ENCODE measurements around the gene UTP14C. TPM values are rescaled to one million over a fixed set of nuclear protein-coding genes. Genes with fewer than 3 reads are reported as not detected.

The UTP14C gene
- total RNA-seq, 2 donors from 2014 or later: 19.1 to 26.1 TPM

GRCh38 chr13:51993713-51994112 is 30.8 kb upstream of the UTP14C start:
- no peak for TF ChIP-seq POLR2A (IDR thresholded peaks at IDR 0.05)
- TF ChIP-seq CTCF (IDR thresholded peaks at IDR 0.05): no peak
- no peak for TF ChIP-seq POLR2AphosphoS5 (IDR thresholded peaks at IDR 0.05)
- no peak for DNase-seq (ENCODE audit: low spot score)
- no peak overlapping the region for H3K27ac ChIP-seq
- no peaks in the 10 kb centered on the region for H3K27me3 ChIP-seq (replicated peaks; ENCODE audit: insufficient read depth)
- no peak overlapping the region for H3K4me3 ChIP-seq
- intact Hi-C loops (cut with DNase I): no loop called here
- 98% methylated on average over 2 of the region's 2 CpGs for WGBS
- H3K9me3 ChIP-seq: no peaks in the 10 kb centered on the region
- no peaks in the 10 kb centered on the region for H3K36me3 ChIP-seq
- peaks cover 7% of the 10 kb centered on the region for H3K4me1 ChIP-seq (replicated peaks)

GRCh38 chr13:51995677-51996551 is 28.6 kb upstream of the UTP14C start:
- WGBS: 17% methylated on average over 9 of the region's 9 CpGs
- no peaks in the 10 kb centered on the region for H3K27me3 ChIP-seq (replicated peaks; ENCODE audit: insufficient read depth)
- H3K36me3 ChIP-seq: no peaks in the 10 kb centered on the region
- peak; percentile 43 for DNase-seq (ENCODE audit: low spot score)
- H3K9me3 ChIP-seq: no peaks in the 10 kb centered on the region
- TF ChIP-seq POLR2A (IDR thresholded peaks at IDR 0.05) (no peak), POLR2AphosphoS5 (IDR thresholded peaks at IDR 0.05) (peak; percentile 73), CTCF (IDR thresholded peaks at IDR 0.05) (peak in 1 of 4 experiments; percentile 12)
- H3K27ac ChIP-seq: peak overlapping the region; percentile 50 to 56
- peaks cover 17% of the 10 kb centered on the region for H3K4me1 ChIP-seq (replicated peaks)
- intact Hi-C loops (cut with DNase I): loop anchor here (5.0 kb wide), 1 partner anchor 131 kb away; the partner anchor contains the start of gene NEK5
- no peak overlapping the region for H3K4me3 ChIP-seq

GRCh38 chr13:51996641-51997040 is 27.9 kb upstream of the UTP14C start:
- H3K9me3 ChIP-seq: no peaks in the 10 kb centered on the region
- TF ChIP-seq POLR2AphosphoS5 (IDR thresholded peaks at IDR 0.05) (no peak), CTCF (IDR thresholded peaks at IDR 0.05) (no peak), POLR2A (IDR thresholded peaks at IDR 0.05) (no peak)
- no peak overlapping the region for H3K4me3 ChIP-seq
- H3K27me3 ChIP-seq (replicated peaks; ENCODE audit: insufficient read depth): no peaks in the 10 kb centered on the region
- peaks cover 17% of the 10 kb centered on the region for H3K4me1 ChIP-seq (replicated peaks)
- WGBS: 92% methylated on average over 4 of the region's 4 CpGs
- H3K36me3 ChIP-seq: no peaks in the 10 kb centered on the region
- intact Hi-C loops (cut with DNase I): loop anchor here (5.0 kb wide), 1 partner anchor 131 kb away; the partner anchor contains the start of gene NEK5
- H3K27ac ChIP-seq: peak overlapping the region; percentile 50 to 56
- DNase-seq (ENCODE audit: low spot score): no peak

- Histone ChIP-seq H3K4me1 (replicated peaks) (peaks cover 17% of the 10 kb centered on the region), H3K4me3 (no peak overlapping the region), H3K27ac (no peak overlapping the region), H3K9me3 (no peaks in the 10 kb centered on the region), H3K27me3 (replicated peaks; ENCODE audit: insufficient read depth) (no peaks in the 10 kb centered on the region), H3K36me3 (no peaks in the 10 kb centered on the region)
- TF ChIP-seq CTCF (IDR thresholded peaks at IDR 0.05) (no peak), POLR2A (IDR thresholded peaks at IDR 0.05) (no peak), POLR2AphosphoS5 (IDR thresholded peaks at IDR 0.05) (no peak)
- intact Hi-C loops (cut with DNase I): loop anchor here (5.0 kb wide), 1 partner anchor 130 kb away; the partner anchor contains the start of gene NEK5
- 95% methylated on average over 2 of the region's 2 CpGs for WGBS
- DNase-seq (ENCODE audit: low spot score): no peak
Measured at GRCh38 chr13:51997186-51997585, 27.3 kb upstream of the UTP14C start.
